Mesenchymal stem cell (in vitro differentiated cells and primary cell): ENCODE results near the gene P3R3URF.

ENCODE experiments used
- DNase-seq: peaks from one replicate; pipeline ENCODE4 v3.0.0-alpha.2; 2013
- H2AFZ ChIP-seq: one replicate; pipeline ENCODE4 v1.6.1; 2013; ENCODE audit warnings: low read depth, mild to moderate bottlenecking, control low read depth, inconsistent platforms, low read length, moderate library complexity
- H2AK5ac ChIP-seq: 2 replicates; pipeline ENCODE4 v1.6.1; 2013; ENCODE audit warnings: low read length, moderate library complexity, mild to moderate bottlenecking, inconsistent platforms; ENCODE audit not compliant: severe bottlenecking
- H2BK120ac ChIP-seq: one replicate; pipeline ENCODE4 v1.6.1; 2013; ENCODE audit warnings: low read depth, mild to moderate bottlenecking, inconsistent platforms, low read length, moderate library complexity
- H2BK12ac ChIP-seq, 2 experiments: one replicate each; pipeline ENCODE4 v1.6.1; 2013; ENCODE audit warnings: inconsistent platforms in 2 of 2, low read length in 2 of 2, mild to moderate bottlenecking in 2 of 2, moderate library complexity in 2 of 2, control low read depth in 1 of 2
- H2BK15ac ChIP-seq: one replicate; pipeline ENCODE4 v1.6.1; 2013; ENCODE audit warnings: mild to moderate bottlenecking, low read depth, inconsistent platforms; ENCODE audit not compliant: poor library complexity, severe bottlenecking
- H2BK5ac ChIP-seq: 2 replicates; pipeline ENCODE4 v1.6.1; 2013; ENCODE audit warnings: low read depth, mild to moderate bottlenecking, low read length, control low read depth, inconsistent platforms; ENCODE audit not compliant: poor library complexity, severe bottlenecking
- H3K14ac ChIP-seq, 2 experiments: one replicate each; pipeline ENCODE4 v1.6.1; 2013; ENCODE audit warnings: inconsistent platforms in 2 of 2, low read length in 2 of 2, control low read depth in 1 of 2, mild to moderate bottlenecking in 1 of 2, moderate library complexity in 1 of 2
- H3K18ac ChIP-seq, 2 experiments: one replicate each; pipeline ENCODE4 v1.6.1; 2013; ENCODE audit warnings: inconsistent platforms in 2 of 2, low read length in 2 of 2, control low read depth in 1 of 2, low read depth in 1 of 2, mild to moderate bottlenecking in 1 of 2
- H3K23ac ChIP-seq, 2 experiments: one replicate each; pipeline ENCODE4 v1.6.1; 2013; ENCODE audit warnings: inconsistent platforms in 2 of 2, low read length in 2 of 2, mild to moderate bottlenecking in 2 of 2, moderate library complexity in 2 of 2, control low read depth in 1 of 2
- H3K27ac ChIP-seq: 2 replicates; pipeline ENCODE4 v1.5.1; 2013; ENCODE audit warnings: mild to moderate bottlenecking, moderate library complexity, low read length, control low read depth, inconsistent platforms; ENCODE audit not compliant: poor library complexity, severe bottlenecking
- H3K27me3 ChIP-seq, 2 experiments: 2 replicates each; pipeline versions ENCODE4 v1.6.1 to v1.7.0; 2013; ENCODE audit warnings: low read length in 2 of 2, mild to moderate bottlenecking in 2 of 2, moderate library complexity in 2 of 2, control low read depth in 1 of 2, inconsistent platforms in 1 of 2; ENCODE audit not compliant: control insufficient read depth in 1 of 2, insufficient read depth in 1 of 2
- H3K36me3 ChIP-seq, 2 experiments: 2 replicates each; pipeline versions ENCODE4 v1.6.1 to v1.7.0; 2013; ENCODE audit warnings: low read length in 2 of 2, control low read depth in 1 of 2, inconsistent platforms in 1 of 2, low read depth in 1 of 2, mild to moderate bottlenecking in 1 of 2; ENCODE audit not compliant: insufficient read depth in 2 of 2, control insufficient read depth in 1 of 2
- H3K4ac ChIP-seq, 2 experiments: one replicate each; pipeline ENCODE4 v1.6.1; 2013; ENCODE audit warnings: inconsistent platforms in 2 of 2, low read length in 2 of 2, mild to moderate bottlenecking in 2 of 2, moderate library complexity in 2 of 2, control low read depth in 1 of 2, low read depth in 1 of 2
- H3K4me1 ChIP-seq: 2 replicates; pipeline ENCODE4 v1.6.1; 2013; ENCODE audit warnings: low read depth, low read length, control low read depth; ENCODE audit not compliant: control insufficient read depth, insufficient read depth
- H3K4me2 ChIP-seq: 2 replicates; pipeline ENCODE4 v1.6.1; 2013; ENCODE audit warnings: low read length, mild to moderate bottlenecking, inconsistent platforms; ENCODE audit not compliant: poor library complexity, severe bottlenecking
- H3K4me3 ChIP-seq, 2 experiments: 2 replicates each; pipeline versions ENCODE4 v1.5.1 to v1.7.0; 2013; ENCODE audit warnings: low read length in 2 of 2, mild to moderate bottlenecking in 2 of 2, control low read depth in 1 of 2, low read depth in 1 of 2; ENCODE audit not compliant: insufficient read depth in 1 of 2
- H3K79me1 ChIP-seq: replicated peaks from 2 replicates; pipeline ENCODE4 v1.6.1; 2013; ENCODE audit warnings: mild to moderate bottlenecking, control low read depth, low read length, inconsistent platforms; ENCODE audit not compliant: poor library complexity, severe bottlenecking
- H3K9ac ChIP-seq: 2 replicates; pipeline ENCODE4 v1.7.0; 2013; ENCODE audit warnings: mild to moderate bottlenecking, low read length, moderate library complexity
- H3K9me3 ChIP-seq: 2 replicates; pipeline ENCODE4 v1.7.0; 2013; ENCODE audit warnings: mild to moderate bottlenecking, low read length; ENCODE audit not compliant: control insufficient read depth
- H4K8ac ChIP-seq: one replicate; pipeline ENCODE4 v1.6.1; 2013; ENCODE audit warnings: inconsistent platforms, mild to moderate bottlenecking, low read length, moderate library complexity
- H4K91ac ChIP-seq: one replicate; pipeline ENCODE4 v1.6.1; 2013; ENCODE audit warnings: mild to moderate bottlenecking, low read length, inconsistent platforms
- WGBS: methylation state at CpG from one replicate; pipeline ENCODE4 v1.1.7; 2013; ENCODE audit warnings: mixed read lengths; 5-methylcytosine and 5-hydroxymethylcytosine counted together

Gene P3R3URF

GRCh38 chr1:46194641-46195193 lies 18.4 kb upstream of the P3R3URF start:
- no peak overlapping the region for H2BK5ac ChIP-seq
- no peak overlapping the region for H2AFZ ChIP-seq
- no peak overlapping the region for H3K9ac ChIP-seq
- no peak overlapping the region for H3K14ac ChIP-seq
- no peak overlapping the region for H2BK120ac ChIP-seq
- DNase-seq: no peak
- H4K91ac ChIP-seq: no peak overlapping the region
- H3K79me1 ChIP-seq: peaks cover 31% of the 10 kb centered on the region
- H3K4ac ChIP-seq: no peak overlapping the region
- 85% methylated on average over 5 of the region's 5 CpGs for WGBS
- H3K18ac ChIP-seq: no peak overlapping the region
- H4K8ac ChIP-seq: no peak overlapping the region
- H3K23ac ChIP-seq: no peak overlapping the region
- H3K4me1 ChIP-seq: peaks cover 29% of the 10 kb centered on the region
- no peak overlapping the region for H2BK15ac ChIP-seq
- H3K27ac ChIP-seq: no peak overlapping the region
- no peak overlapping the region for H2BK12ac ChIP-seq
- no peaks in the 10 kb centered on the region for H3K9me3 ChIP-seq
- H3K27me3 ChIP-seq: no peaks in the 10 kb centered on the region
- no peak overlapping the region for H3K4me3 ChIP-seq
- peaks cover 54 to 67% of the 10 kb centered on the region in 2 experiments for H3K36me3 ChIP-seq
- H2AK5ac ChIP-seq: no peak overlapping the region
- H3K4me2 ChIP-seq: no peak overlapping the region

GRCh38 chr1:46193984-46194570 lies 17.8 kb upstream of the P3R3URF start:
- Histone ChIP-seq H4K91ac (no peak overlapping the region), H3K27me3 (no peaks in the 10 kb centered on the region), H3K9ac (no peak overlapping the region), H3K36me3 (peaks cover 60 to 73% of the 10 kb centered on the region in 2 experiments), H3K79me1 (peaks cover 31% of the 10 kb centered on the region), H3K4me1 (peaks cover 29% of the 10 kb centered on the region), H3K4me2 (no peak overlapping the region), H3K4me3 (no peak overlapping the region), H3K18ac (no peak overlapping the region), H2BK15ac (no peak overlapping the region), H2BK120ac (no peak overlapping the region), H3K23ac (no peak overlapping the region), H3K4ac (no peak overlapping the region), H4K8ac (no peak overlapping the region), H2BK12ac (no peak overlapping the region), H3K27ac (no peak overlapping the region), H2AFZ (no peak overlapping the region), H3K9me3 (no peaks in the 10 kb centered on the region), H2BK5ac (no peak overlapping the region), H2AK5ac (no peak overlapping the region), H3K14ac (no peak overlapping the region)
- 94% methylated on average over 9 of the region's 9 CpGs for WGBS
- DNase-seq: no peak

- Histone ChIP-seq H3K9me3 (no peaks in the 10 kb centered on the region), H3K27me3 (no peaks in the 10 kb centered on the region), H3K4me1 (peaks cover 26% of the 10 kb centered on the region), H4K91ac (no peak overlapping the region), H3K14ac (no peak overlapping the region), H3K4me2 (no peak overlapping the region), H3K23ac (no peak overlapping the region), H2BK5ac (no peak overlapping the region), H3K4me3 (no peak overlapping the region), H3K18ac (no peak overlapping the region), H3K79me1 (peaks cover 28% of the 10 kb centered on the region), H3K4ac (no peak overlapping the region), H2BK12ac (no peak overlapping the region), H3K36me3 (peaks cover 65 to 75% of the 10 kb centered on the region in 2 experiments), H2BK120ac (no peak overlapping the region), H2AFZ (no peak overlapping the region), H3K9ac (no peak overlapping the region), H3K27ac (no peak overlapping the region), H2AK5ac (no peak overlapping the region), H4K8ac (no peak overlapping the region), H2BK15ac (no peak overlapping the region)
- DNase-seq: no peak
- 95% methylated on average over 7 of the region's 7 CpGs for WGBS
Measured at GRCh38 chr1:46193285-46193684, 17.0 kb upstream of the P3R3URF start.

- WGBS: 97% methylated on average over 10 of the region's 10 CpGs
- Histone ChIP-seq H2BK12ac (no peak overlapping the region), H2BK120ac (no peak overlapping the region), H3K4ac (no peak overlapping the region), H2BK15ac (no peak overlapping the region), H3K4me1 (peaks cover 20% of the 10 kb centered on the region), H3K36me3 (peaks cover 74 to 85% of the 10 kb centered on the region in 2 experiments), H3K14ac (no peak overlapping the region), H3K23ac (no peak overlapping the region), H3K9ac (no peak overlapping the region), H3K4me2 (no peak overlapping the region), H4K8ac (no peak overlapping the region), H2AK5ac (no peak overlapping the region), H3K18ac (no peak overlapping the region), H2BK5ac (no peak overlapping the region), H3K9me3 (no peaks in the 10 kb centered on the region), H4K91ac (no peak overlapping the region), H3K4me3 (no peak overlapping the region), H3K27me3 (no peaks in the 10 kb centered on the region), H3K79me1 (peaks cover 18% of the 10 kb centered on the region), H3K27ac (no peak overlapping the region), H2AFZ (no peak overlapping the region)
- no peak for DNase-seq
Measured at GRCh38 chr1:46192171-46192570, 15.9 kb upstream of the P3R3URF start.
